ENCODE measurements around the gene PPARD.

The PPARD gene

DNA sequence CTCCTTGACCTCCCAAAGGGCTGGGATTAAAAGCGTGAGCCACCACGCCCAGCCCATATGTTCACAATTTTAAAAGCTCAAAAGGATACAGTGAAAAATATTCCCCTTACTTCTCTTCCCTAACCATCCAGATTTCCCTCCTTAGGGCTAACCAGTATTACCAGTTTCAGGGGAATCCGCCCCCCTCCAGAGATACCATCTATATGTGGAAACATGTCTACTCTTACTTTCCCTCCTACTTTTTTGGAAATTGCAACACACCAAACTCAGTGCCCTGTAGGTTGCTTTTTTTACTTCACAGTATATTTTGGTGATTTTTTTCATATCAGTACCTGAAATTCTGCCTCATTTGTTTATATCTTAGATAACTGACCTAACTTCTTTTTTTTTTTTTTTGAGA lies 118.9 kb downstream of the PPARD start:
- no peaks in the 10 kb centered on the region for H3K4me1 ChIP-seq (ENCODE audit: insufficient read depth, low read length, poor library complexity, severe bottlenecking)
- H4K20me1 ChIP-seq (ENCODE audit: insufficient read depth, low read length, poor library complexity, severe bottlenecking): no peaks in the 10 kb centered on the region
- H3K9ac ChIP-seq (ENCODE audit: low read depth, low read length, poor library complexity, severe bottlenecking): no peak overlapping the region
- H3K79me2 ChIP-seq (ENCODE audit: insufficient read depth, low read length): peaks cover 6% of the 10 kb centered on the region; the same call in 1 of the 2 replicates
- TF ChIP-seq EZH2phosphoT487 (IDR thresholded peaks at IDR 0.05; ENCODE audit: borderline replicate concordance) (no peak), CTCF (conservative IDR thresholded peaks at IDR 0.05; ENCODE audit: low read length) (no peak)
- H2AFZ ChIP-seq (ENCODE audit: low read length): no peak overlapping the region
- H3K4me3 ChIP-seq (ENCODE audit: low read length, poor library complexity, severe bottlenecking): no peak overlapping the region
- no peaks in the 10 kb centered on the region for H3K27me3 ChIP-seq (ENCODE audit: insufficient read depth, low read length, poor library complexity, severe bottlenecking)
- H3K9me2 ChIP-seq (replicated peaks; ENCODE audit: low read depth, low read length): no peaks in the 10 kb centered on the region
- H3F3A ChIP-seq (ENCODE audit: low read depth): no peaks in the 10 kb centered on the region
- H3K9me3 ChIP-seq (ENCODE audit: insufficient read depth, low read depth, low read length): no peaks in the 10 kb centered on the region
- no peak overlapping the region for H3K4me2 ChIP-seq (ENCODE audit: low read depth, low read length, poor library complexity, severe bottlenecking)
- H3K36me3 ChIP-seq (ENCODE audit: insufficient read depth, low read length): no peaks in the 10 kb centered on the region; the same call in 1 of the 2 replicates

DNA sequence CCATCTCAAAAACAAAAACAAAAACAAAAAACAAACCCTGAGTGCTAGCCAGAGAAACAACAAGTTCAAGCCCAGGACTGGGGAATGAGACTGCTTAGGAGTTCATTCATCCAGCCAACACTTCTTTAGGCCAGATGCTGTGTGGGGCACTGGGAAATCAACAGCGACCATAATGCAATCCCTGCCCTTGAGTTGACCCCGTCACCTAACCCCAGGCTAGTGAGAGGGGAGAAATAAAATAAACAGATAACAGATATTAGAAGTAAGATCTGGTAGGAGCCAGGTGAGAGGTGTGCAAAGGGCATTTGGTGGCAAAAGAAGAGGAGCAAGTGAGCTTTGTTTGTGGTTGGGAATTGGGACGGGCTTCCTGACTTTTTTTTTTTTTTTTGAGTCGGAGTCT lies 120.9 kb downstream of the PPARD start:
- H3F3A ChIP-seq (ENCODE audit: low read depth): no peaks in the 10 kb centered on the region
- H3K9me2 ChIP-seq (replicated peaks; ENCODE audit: low read depth, low read length): no peaks in the 10 kb centered on the region
- TF ChIP-seq EZH2phosphoT487 (IDR thresholded peaks at IDR 0.05; ENCODE audit: borderline replicate concordance) (no peak), CTCF (conservative IDR thresholded peaks at IDR 0.05; ENCODE audit: low read length) (no peak)
- no peak overlapping the region for H3K9ac ChIP-seq (ENCODE audit: low read depth, low read length, poor library complexity, severe bottlenecking)
- H3K27me3 ChIP-seq (ENCODE audit: insufficient read depth, low read length, poor library complexity, severe bottlenecking): peaks cover 2% of the 10 kb centered on the region
- H4K20me1 ChIP-seq (ENCODE audit: insufficient read depth, low read length, poor library complexity, severe bottlenecking): no peaks in the 10 kb centered on the region
- no peaks in the 10 kb centered on the region for H3K9me3 ChIP-seq (ENCODE audit: insufficient read depth, low read depth, low read length)
- no peaks in the 10 kb centered on the region; the same call in 1 of the 2 replicates for H3K36me3 ChIP-seq (ENCODE audit: insufficient read depth, low read length)
- peaks cover 1% of the 10 kb centered on the region for H3K79me2 ChIP-seq (ENCODE audit: insufficient read depth, low read length)
- no peak overlapping the region for H3K4me3 ChIP-seq (ENCODE audit: low read length, poor library complexity, severe bottlenecking)
- no peak overlapping the region for H2AFZ ChIP-seq (ENCODE audit: low read length)
- peaks cover 5% of the 10 kb centered on the region for H3K4me1 ChIP-seq (ENCODE audit: insufficient read depth, low read length, poor library complexity, severe bottlenecking)
- no peak overlapping the region for H3K4me2 ChIP-seq (ENCODE audit: low read depth, low read length, poor library complexity, severe bottlenecking)

DNA sequence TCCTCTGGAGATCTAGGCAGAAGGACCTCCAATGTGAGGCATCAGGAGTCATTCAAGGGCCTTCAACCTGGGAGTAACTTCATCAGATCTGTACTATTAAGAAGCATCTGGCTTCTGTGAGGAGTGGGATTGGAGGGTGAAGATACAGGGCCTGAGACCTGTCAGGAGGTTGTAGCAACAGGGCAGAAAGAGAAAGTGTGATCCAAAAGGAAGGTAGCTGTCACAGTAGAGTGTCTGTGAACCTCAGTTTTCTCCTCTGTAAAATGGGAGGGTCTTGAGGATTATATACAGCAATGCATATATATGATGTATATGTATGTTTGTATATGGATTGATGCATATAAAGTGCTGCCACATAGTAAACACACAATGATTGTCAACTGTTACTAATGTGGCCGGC lies 123.3 kb downstream of the PPARD start:
- peaks cover 24% of the 10 kb centered on the region for H4K20me1 ChIP-seq (ENCODE audit: insufficient read depth, low read length, poor library complexity, severe bottlenecking)
- H2AFZ ChIP-seq (ENCODE audit: low read length): no peak overlapping the region
- peaks cover 25% of the 10 kb centered on the region for H3K79me2 ChIP-seq (ENCODE audit: insufficient read depth, low read length)
- peaks cover 20% of the 10 kb centered on the region for H3K36me3 ChIP-seq (ENCODE audit: insufficient read depth, low read length)
- no peaks in the 10 kb centered on the region for H3K9me3 ChIP-seq (ENCODE audit: insufficient read depth, low read depth, low read length)
- H3K4me3 ChIP-seq (ENCODE audit: low read length, poor library complexity, severe bottlenecking): no peak overlapping the region
- H3F3A ChIP-seq (ENCODE audit: low read depth): no peaks in the 10 kb centered on the region
- H3K27me3 ChIP-seq (ENCODE audit: insufficient read depth, low read length, poor library complexity, severe bottlenecking): peaks cover 13% of the 10 kb centered on the region
- no peak overlapping the region for H3K9ac ChIP-seq (ENCODE audit: low read depth, low read length, poor library complexity, severe bottlenecking)
- H3K4me1 ChIP-seq (ENCODE audit: insufficient read depth, low read length, poor library complexity, severe bottlenecking): peaks cover 13% of the 10 kb centered on the region
- H3K9me2 ChIP-seq (replicated peaks; ENCODE audit: low read depth, low read length): no peaks in the 10 kb centered on the region
- H3K4me2 ChIP-seq (ENCODE audit: low read depth, low read length, poor library complexity, severe bottlenecking): no peak overlapping the region
- TF ChIP-seq CTCF (conservative IDR thresholded peaks at IDR 0.05; ENCODE audit: low read length) (no peak), EZH2phosphoT487 (IDR thresholded peaks at IDR 0.05; ENCODE audit: borderline replicate concordance) (no peak)
